Measurements from ENCODE around the gene TTC9C. TPM values are rescaled to one million over a fixed set of nuclear protein-coding genes. Genes with fewer than 3 reads are reported as not detected.

TTC9C gene
- total and polyA plus RNA-seq, 2 of the 13 experiments (the other 11 are each of a cell fraction or from before 2014, with no cell fraction given), result 28.0 to 36.4 TPM

GRCh38 chr11:62786318-62787004 lies 58.2 kb downstream of the TTC9C start (continued):
- TF ChIP-seq ZKSCAN1 (IDR thresholded peaks at IDR 0.05; ENCODE audit: low read length), result no peak
- no peak for TF ChIP-seq ZNF598 (CRISPR knock-in tag; IDR thresholded peaks at IDR 0.05; ENCODE audit: borderline replicate concordance)
- TF ChIP-seq ARNT (IDR thresholded peaks at IDR 0.05), result no peak
- TF ChIP-seq ZNF44 (CRISPR knock-in tag; IDR thresholded peaks at IDR 0.05), result no peak
- peak; percentile 40 for TF ChIP-seq MED1 (CRISPR knock-in tag; IDR thresholded peaks at IDR 0.05)
- no peak for TF ChIP-seq MAFK (conservative IDR thresholded peaks at IDR 0.05 in 1 of 2, IDR thresholded peaks at IDR 0.05 in 1 of 2; ENCODE audit: low read length in 2 of 2)
- TF ChIP-seq MYC (CRISPR knock-in tag; IDR thresholded peaks at IDR 0.05; ENCODE audit: borderline replicate concordance), result peak; percentile 34; the same call in 1 of the 2 replicates
- no peak for TF ChIP-seq POLR2A (IDR thresholded peaks at IDR 0.05; ENCODE audit: insufficient read depth in 1 of 2, low read depth in 2 of 2, low read length in 2 of 2)
- no peak for TF ChIP-seq ZNF550 (CRISPR knock-in tag; IDR thresholded peaks at IDR 0.05; ENCODE audit: borderline replicate concordance)
- TF ChIP-seq CREBL2 (CRISPR knock-in tag; IDR thresholded peaks at IDR 0.05; ENCODE audit: borderline replicate concordance), result no peak
- TF ChIP-seq ZNF567 (CRISPR knock-in tag; IDR thresholded peaks at IDR 0.05; ENCODE audit: borderline replicate concordance), result no peak
- no peak for TF ChIP-seq ZEB1 (IDR thresholded peaks at IDR 0.05; ENCODE audit: insufficient replicate concordance, low read depth)
- TF ChIP-seq TRIM22 (IDR thresholded peaks at IDR 0.05), result no peak
- TF ChIP-seq ZNF333 (CRISPR knock-in tag; IDR thresholded peaks at IDR 0.05; ENCODE audit: borderline replicate concordance), result no peak
- TF ChIP-seq ZSCAN31 (CRISPR knock-in tag; IDR thresholded peaks at IDR 0.05; ENCODE audit: low read depth), result no peak
- peak; percentile 52 for TF ChIP-seq PTBP1 (IDR thresholded peaks at IDR 0.05; ENCODE audit: low read depth, low read length, poor library complexity, severe bottlenecking)
- TF ChIP-seq CENPBD1 (CRISPR knock-in tag; IDR thresholded peaks at IDR 0.05; ENCODE audit: borderline replicate concordance, low read depth), result no peak
- TF ChIP-seq ZNF720 (CRISPR knock-in tag; IDR thresholded peaks at IDR 0.05), result no peak
- TF ChIP-seq FOXP4 (CRISPR knock-in tag; IDR thresholded peaks at IDR 0.05), result peak; percentile 30; the same call in 1 of the 2 replicates
- TF ChIP-seq BORCS8-MEF2B (CRISPR knock-in tag; IDR thresholded peaks at IDR 0.05), result no peak
- TF ChIP-seq SP5 (CRISPR knock-in tag; IDR thresholded peaks at IDR 0.05; ENCODE audit: borderline replicate concordance, low read depth), result peak; percentile 21; the same call in 1 of the 2 replicates
- TF ChIP-seq E2F1 (CRISPR knock-in tag; IDR thresholded peaks at IDR 0.05), result no peak
- peak; percentile 36; the same call in 1 of the 2 replicates for TF ChIP-seq HOXA5 (CRISPR knock-in tag; IDR thresholded peaks at IDR 0.05)
- no peak for TF ChIP-seq CEBPG (CRISPR knock-in tag; IDR thresholded peaks at IDR 0.05)
- TF ChIP-seq TOPORS (CRISPR knock-in tag; IDR thresholded peaks at IDR 0.05), result no peak
- TF ChIP-seq ATF1 (CRISPR knock-in tag; IDR thresholded peaks at IDR 0.05), result no peak
